ENCODE measurements around the gene PFDN6. TPM values are rescaled to one million over a fixed set of nuclear protein-coding genes. Genes with fewer than 3 reads are reported as not detected.

PFDN6 gene
- total RNA-seq, 1 donor from 2014 or later: 52.1 TPM

DNA sequence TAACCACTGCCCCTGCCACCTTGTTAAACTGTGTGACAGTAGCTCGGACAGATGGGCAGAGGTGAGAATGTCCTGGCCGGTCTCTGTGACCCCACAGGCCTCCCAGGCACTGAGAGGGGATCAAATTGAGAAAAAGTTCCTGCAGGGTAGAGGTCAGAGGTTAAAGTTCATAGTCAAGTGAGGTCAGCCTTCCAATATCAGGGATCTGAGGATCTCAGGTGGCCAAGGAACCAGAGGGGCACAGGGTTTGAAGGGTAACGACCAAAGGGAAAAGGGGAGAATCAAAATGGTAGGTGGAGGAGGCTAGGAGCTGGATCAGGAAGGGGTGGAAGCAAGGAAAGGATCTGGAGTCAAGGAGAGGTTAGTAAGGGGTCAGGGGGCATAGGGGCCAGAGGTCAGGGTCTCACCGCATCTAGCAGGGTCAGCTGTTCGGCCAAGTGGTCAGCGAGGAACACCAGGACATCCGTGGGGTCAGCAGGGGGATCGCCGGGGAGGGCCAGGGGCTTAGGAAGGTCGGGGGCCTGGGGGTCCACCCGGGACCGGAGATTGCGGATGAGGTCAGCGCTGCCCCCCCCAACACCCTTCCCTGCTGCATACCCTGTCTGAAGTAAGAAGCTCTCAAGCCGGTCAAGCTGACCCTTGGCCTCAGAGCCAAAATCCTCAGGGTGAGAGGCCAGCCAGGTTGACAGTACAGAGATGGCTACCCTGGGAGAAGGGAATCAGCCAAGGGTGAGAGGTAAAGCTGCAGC, 6.4 kb downstream of the PFDN6 start:
- Mint-ChIP-seq H3K27ac (no peak overlapping the region), H3K9me3 (ENCODE audit: low read depth) (no peaks in the 10 kb centered on the region), H3K27me3 (no peaks in the 10 kb centered on the region), H3K4me1 (ENCODE audit: low read depth) (peaks cover 16% of the 10 kb centered on the region), H3K36me3 (ENCODE audit: insufficient read depth) (peaks cover 6% of the 10 kb centered on the region), H3K4me3 (ENCODE audit: low read depth) (peak overlapping the region; percentile 100)
- no peak for DNase-seq (ENCODE audit: low spot score, unreplicated experiment)
- no peak for TF ChIP-seq CTCF (IDR thresholded peaks at IDR 0.05; ENCODE audit: unreplicated experiment)

GRCh38 chr6:33296797-33297405, 7.5 kb downstream of the PFDN6 start:
- Mint-ChIP-seq H3K9me3 (ENCODE audit: low read depth) (no peaks in the 10 kb centered on the region), H3K27ac (peak overlapping the region; percentile 91)

DNA sequence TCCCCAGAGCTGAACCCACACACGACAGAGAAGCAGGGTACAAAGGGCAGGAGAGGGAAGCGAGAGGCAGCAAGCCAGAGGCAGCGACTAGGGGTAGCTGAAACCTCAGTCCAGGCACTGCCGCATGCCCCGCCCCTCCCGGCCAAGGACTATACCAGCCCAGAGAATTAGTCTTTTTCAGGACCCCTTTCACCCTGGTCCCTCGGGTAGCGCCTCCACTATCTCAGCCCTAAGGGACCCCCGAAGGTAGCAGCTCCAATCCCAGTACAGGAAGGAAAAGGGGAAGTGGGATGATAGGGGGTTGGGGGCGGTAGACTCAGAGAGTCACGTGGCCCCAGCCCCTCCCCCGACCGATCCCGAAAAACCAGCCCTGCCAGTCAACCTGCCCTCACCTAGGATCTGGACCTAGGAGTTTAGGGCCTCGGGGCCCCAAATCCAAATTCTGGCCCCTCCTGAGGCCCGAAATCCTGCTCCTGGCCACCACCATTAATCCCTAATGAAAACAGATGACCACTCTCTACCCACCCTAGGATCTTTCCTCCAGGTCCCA, 8.1 kb downstream of the PFDN6 start:
- H3K4me3 Mint-ChIP-seq (ENCODE audit: low read depth): peak overlapping the region; percentile 100
- no peak for DNase-seq (ENCODE audit: low spot score, unreplicated experiment)

More at GRCh38 chr6:33296797-33297405, 7.5 kb downstream of the PFDN6 start:
- peak overlapping the region; percentile 100 for H3K4me3 Mint-ChIP-seq (ENCODE audit: low read depth)
- no peaks in the 10 kb centered on the region for H3K27me3 Mint-ChIP-seq
- peaks cover 6% of the 10 kb centered on the region for H3K36me3 Mint-ChIP-seq (ENCODE audit: insufficient read depth)
- peaks cover 16% of the 10 kb centered on the region for H3K4me1 Mint-ChIP-seq (ENCODE audit: low read depth)
- DNase-seq (ENCODE audit: low spot score, unreplicated experiment): no peak
- no peak for TF ChIP-seq CTCF (IDR thresholded peaks at IDR 0.05; ENCODE audit: unreplicated experiment)

DNA sequence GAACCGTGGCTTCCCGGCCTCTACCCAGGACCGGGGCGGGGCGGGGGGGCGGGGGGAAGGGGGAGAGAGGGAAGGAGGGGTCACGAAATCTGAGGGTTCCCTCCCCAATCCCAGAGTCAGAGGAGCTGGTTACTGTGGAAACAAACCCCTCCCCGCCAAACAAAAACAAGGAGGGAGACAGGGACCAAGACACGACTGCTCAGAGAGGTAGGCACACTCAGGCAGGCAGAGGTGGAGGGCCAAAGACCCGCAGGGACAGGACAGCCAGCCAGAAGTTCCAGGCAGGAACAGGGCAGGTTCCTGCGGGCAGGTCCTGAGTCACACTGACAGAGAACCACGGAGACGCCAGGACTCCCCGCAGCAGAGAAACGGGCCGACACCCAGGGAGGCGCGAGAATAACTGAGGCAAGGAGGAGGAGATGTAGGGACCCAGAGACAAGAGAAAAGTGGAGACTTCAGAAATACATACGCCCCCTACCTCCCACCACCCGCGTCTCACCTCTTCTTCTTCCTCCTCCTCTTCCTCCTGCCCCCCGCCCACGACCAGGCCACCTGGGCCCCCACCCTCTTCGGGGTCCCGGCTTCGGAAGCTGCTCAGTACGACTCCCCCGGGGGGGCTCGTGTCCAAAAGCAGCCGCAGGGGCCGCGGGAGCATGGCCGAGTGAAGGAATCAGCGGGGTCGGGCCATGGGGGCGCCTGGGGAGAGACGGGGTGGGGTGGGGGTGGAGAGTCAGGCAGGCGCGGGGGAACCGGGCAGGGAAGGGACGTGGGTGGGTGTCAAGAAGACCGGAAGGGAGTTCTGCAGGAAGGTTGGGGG, 8.8 kb downstream of the PFDN6 start:
- no peaks in the 10 kb centered on the region for H3K27me3 Mint-ChIP-seq
- peak overlapping the region; percentile 98 for H3K27ac Mint-ChIP-seq
- H3K4me3 Mint-ChIP-seq (ENCODE audit: low read depth): peak overlapping the region; percentile 100
- peaks cover 16% of the 10 kb centered on the region for H3K4me1 Mint-ChIP-seq (ENCODE audit: low read depth)
- TF ChIP-seq CTCF (IDR thresholded peaks at IDR 0.05; ENCODE audit: unreplicated experiment): peak; percentile 26
- no peaks in the 10 kb centered on the region for H3K9me3 Mint-ChIP-seq (ENCODE audit: low read depth)
- DNase-seq (ENCODE audit: low spot score, unreplicated experiment): no peak
- H3K36me3 Mint-ChIP-seq (ENCODE audit: insufficient read depth): peaks cover 6% of the 10 kb centered on the region

More for the DNA sequence above, 8.1 kb downstream of the PFDN6 start:
- H3K9me3 Mint-ChIP-seq (ENCODE audit: low read depth): no peaks in the 10 kb centered on the region
- H3K36me3 Mint-ChIP-seq (ENCODE audit: insufficient read depth): peaks cover 6% of the 10 kb centered on the region
- H3K27me3 Mint-ChIP-seq: no peaks in the 10 kb centered on the region
- H3K4me1 Mint-ChIP-seq (ENCODE audit: low read depth): peaks cover 16% of the 10 kb centered on the region
- no peak for TF ChIP-seq CTCF (IDR thresholded peaks at IDR 0.05; ENCODE audit: unreplicated experiment)
- H3K27ac Mint-ChIP-seq: peak overlapping the region; percentile 91

DNA sequence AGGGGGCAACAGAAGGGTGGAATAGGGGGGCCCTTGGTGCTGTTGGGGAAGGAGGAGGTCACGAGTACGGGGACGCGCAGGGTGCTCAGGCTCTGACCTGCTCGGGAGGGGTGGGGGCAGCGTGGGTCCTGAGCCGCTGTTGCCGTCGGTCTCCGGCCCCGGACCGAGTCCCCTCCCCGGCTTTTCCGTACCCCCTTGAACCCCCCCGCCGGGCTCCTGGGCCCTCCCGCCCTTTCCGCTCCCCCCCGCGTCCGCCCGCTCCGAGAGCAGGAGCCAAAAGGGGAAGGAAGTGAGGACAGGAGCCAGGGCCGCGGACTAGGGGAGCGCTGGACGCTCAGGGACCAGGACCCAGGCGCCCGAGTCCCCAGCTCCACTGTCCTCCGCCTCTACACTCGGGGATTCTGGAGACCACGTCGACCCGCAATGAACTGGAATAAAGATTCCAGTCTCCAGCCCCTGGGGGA, 9.4 kb downstream of the PFDN6 start, which contains the start of gene RGL2:
Gene RGL2 (minus strand): TSS at position 170 of the 464 bp plus-strand sequence. CDS start 332 bp downstream, outside the sequence.
- no peak for DNase-seq (ENCODE audit: low spot score, unreplicated experiment)
- Mint-ChIP-seq H3K27me3 (no peaks in the 10 kb centered on the region), H3K27ac (peak within 1 kb of the TSS; percentile 98), H3K4me1 (ENCODE audit: low read depth) (peaks cover 16% of the 10 kb centered on the region), H3K4me3 (ENCODE audit: low read depth) (peak within 1 kb of the TSS; percentile 100), H3K36me3 (ENCODE audit: insufficient read depth) (peaks cover 7% of the 10 kb centered on the region), H3K9me3 (ENCODE audit: low read depth) (no peaks in the 10 kb centered on the region)
- TF ChIP-seq CTCF (IDR thresholded peaks at IDR 0.05; ENCODE audit: unreplicated experiment): no peak

Measured in progenitor cell of endocrine pancreas (in vitro differentiated cells).